ENCODE measurements around the gene HAO2. TPM values are rescaled to one million over a fixed set of nuclear protein-coding genes. Genes with fewer than 3 reads are reported as not detected.

HAO2 gene
- total RNA-seq, 3 donors from 2014 or later = 0.66 TPM; not detected in 2

- H3K27ac ChIP-seq = no peak overlapping the region
- no peaks in the 10 kb centered on the region for H3K4me1 ChIP-seq
- no peak for DNase-seq (ENCODE audit: low spot score in 2 of 2)
- intact Hi-C loops (cut with DNase I; ENCODE audit: low total_unique reads) = no loop called here
- no peaks in the 10 kb centered on the region for H3K27me3 ChIP-seq
- no peak overlapping the region for H3K4me3 ChIP-seq
- TF ChIP-seq CTCF (IDR thresholded peaks at IDR 0.05) (no peak), POLR2AphosphoS5 (IDR thresholded peaks at IDR 0.05) (no peak), POLR2A (IDR thresholded peaks at IDR 0.05) (no peak)
- no peaks in the 10 kb centered on the region for H3K9me3 ChIP-seq
- no peaks in the 10 kb centered on the region for H3K36me3 ChIP-seq
Measured at GRCh38 chr1:119440721-119441307, 72.2 kb downstream of the HAO2 start.

- no peak for TF ChIP-seq CTCF (IDR thresholded peaks at IDR 0.05)
- TF ChIP-seq POLR2AphosphoS5 (IDR thresholded peaks at IDR 0.05) = no peak
- no peak for TF ChIP-seq POLR2A (IDR thresholded peaks at IDR 0.05)
- H3K9me3 ChIP-seq = no peaks in the 10 kb centered on the region
- no peak overlapping the region for H3K4me3 ChIP-seq
- H3K4me1 ChIP-seq = no peaks in the 10 kb centered on the region
- H3K27ac ChIP-seq = no peak overlapping the region
- no peak for DNase-seq (ENCODE audit: low spot score in 2 of 2)
- no peaks in the 10 kb centered on the region for H3K27me3 ChIP-seq
- intact Hi-C loops (cut with DNase I; ENCODE audit: low total_unique reads) = no loop called here
- H3K36me3 ChIP-seq = no peaks in the 10 kb centered on the region
Measured at GRCh38 chr1:119442756-119443155, 74.2 kb downstream of the HAO2 start.

Other genes starting within 250 kb of the HAO2 start
- 10 to 100 TPM; 21.1 to 26.2 (median 23.3) TPM for gene WARS2, start 228.1 kb upstream of the HAO2 start, total RNA-seq
- gene HSD3B2, start 46.4 kb downstream of the HAO2 start, total RNA-seq = not detected
- gene HSD3B1, start 138.4 kb downstream of the HAO2 start, total RNA-seq = not detected

Data from breast epithelium (tissue), 4 donors.